G401.6 (cell line): ENCODE measurements around the gene ZMPSTE24.
"Not testable (repeated sequence)": the region's sequence is repeated elsewhere in the genome, so short reads cannot be mapped to it uniquely, and the experiment has no call there.

Source experiments
- FAIRE-seq: peaks from 2 replicates; lab custom pipeline; 2012; peaks lifted over from hg19 to GRCh38; lab: Jason Lieb, UNC

Gene ZMPSTE24

DNA sequence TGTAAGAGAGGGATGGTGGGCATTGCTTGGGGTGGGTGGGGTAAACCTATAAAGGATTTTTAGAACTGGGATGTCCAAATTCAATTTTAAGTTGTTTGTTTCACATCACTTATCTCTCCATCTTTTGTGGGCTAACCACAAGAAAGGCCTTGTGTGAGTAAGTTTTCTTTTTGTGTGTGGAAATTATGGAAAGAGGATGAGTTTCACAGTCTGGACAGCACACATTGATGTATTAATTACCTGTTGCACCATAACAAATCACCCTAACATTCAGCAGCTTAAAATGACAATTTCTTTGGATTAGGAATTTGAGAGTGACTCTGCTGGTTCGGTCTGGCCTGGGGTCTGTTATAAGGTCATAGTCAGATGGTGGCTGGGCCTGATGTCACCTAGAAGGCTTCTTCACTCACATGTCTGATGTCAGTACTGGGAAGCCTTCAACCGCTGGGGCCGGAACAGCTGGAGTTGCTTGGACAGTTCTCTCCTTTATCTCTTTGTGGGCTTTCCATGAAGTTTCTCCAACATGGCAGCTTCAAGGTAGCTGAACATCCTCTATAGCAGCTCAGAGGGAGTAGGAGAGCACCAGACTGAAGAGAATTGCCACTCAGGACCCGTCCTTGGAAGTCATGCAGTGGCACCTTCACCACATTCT lies 61.1 kb downstream of the ZMPSTE24 start:
- no peak for FAIRE-seq

DNA sequence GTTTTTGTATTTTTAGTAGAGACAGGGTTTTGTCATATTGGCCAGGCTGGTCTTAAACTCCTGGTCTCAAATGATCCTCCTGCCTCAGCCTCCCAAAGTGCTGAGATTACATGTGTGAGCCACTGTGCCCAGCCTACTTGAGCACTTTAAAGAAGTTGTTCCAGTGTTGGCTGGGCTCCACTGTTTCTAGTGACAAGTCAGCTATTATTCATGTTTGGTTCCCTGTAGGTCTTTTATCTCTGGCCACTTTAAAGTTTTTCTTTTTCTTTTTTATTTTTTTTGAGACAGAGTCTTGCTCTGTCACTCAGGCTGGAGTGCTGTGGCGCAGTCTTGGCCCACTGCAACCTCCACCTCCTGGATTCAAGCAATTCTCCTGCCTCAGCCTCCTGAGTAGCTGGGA lies 73.4 kb downstream of the ZMPSTE24 start:
- FAIRE-seq, result not testable (repeated sequence)

DNA sequence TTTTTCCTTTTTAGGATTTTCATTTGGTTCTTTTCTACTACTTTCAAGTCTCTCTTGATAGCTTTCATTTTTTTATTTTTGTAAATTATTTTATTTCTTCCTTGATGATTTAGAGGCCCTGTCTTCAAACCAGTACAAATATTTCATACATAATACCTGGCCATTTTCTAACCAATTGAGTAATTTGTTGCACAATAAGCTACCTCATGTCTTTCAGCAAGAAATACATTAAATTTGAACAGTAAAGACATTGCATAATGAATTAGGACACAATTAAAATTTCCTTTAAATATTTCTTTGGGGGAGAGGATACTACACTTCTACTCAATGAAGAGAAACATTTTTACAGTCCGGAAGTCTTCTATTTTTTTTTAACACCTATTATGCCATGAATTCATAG lies 74.7 kb downstream of the ZMPSTE24 start:
- peak; percentile 70 for FAIRE-seq

DNA sequence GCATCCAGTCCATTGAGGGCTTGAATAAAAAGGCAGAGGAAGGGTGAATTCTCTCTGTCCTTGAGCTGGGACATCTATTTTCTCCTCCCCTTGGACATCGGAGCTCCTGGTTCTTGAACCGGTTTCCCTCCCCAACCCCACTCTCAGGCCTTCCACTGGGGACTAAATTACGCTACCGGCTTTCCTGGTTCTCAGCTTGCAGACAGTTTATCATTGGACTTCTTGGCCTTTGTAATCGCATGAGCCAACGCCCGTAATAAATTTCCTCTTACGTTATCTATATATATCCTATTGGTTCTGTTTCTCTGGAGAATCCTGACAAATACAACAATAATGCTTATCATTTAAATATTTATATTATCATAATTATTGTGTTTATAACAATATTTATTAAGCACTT lies 79.4 kb downstream of the ZMPSTE24 start:
- no peak for FAIRE-seq

DNA sequence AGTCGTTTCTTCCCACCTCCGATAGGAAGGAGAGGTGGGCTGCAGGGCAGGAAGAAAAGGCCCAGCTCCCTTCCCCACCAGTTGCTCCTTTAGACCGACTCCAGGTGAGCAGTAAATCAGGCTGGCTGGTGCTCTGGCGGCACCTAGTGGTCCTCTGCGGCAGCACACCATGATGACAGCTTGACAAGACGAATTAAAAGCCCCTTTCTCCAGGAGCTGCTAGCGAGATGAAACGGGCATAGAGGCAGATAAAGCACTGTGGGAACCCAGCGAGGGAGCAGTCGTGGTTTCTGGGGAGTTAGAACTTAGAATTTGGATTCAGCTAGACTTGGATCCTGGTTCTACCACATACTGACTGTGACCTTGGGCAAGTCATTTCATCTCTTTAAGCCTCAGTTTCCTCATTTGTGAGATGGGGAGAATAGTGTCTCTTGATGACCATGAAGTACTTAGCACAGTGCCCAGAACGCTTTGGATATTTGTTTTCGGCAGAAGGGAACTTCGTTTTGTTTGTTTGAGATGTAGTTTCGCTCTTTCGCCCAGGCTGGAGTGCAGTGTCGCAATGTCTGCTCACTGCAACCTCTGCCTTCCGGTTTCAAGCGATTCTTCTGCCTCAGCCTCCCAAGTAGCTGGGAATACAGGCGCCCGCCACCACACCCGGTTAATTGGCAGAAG lies 80.8 kb downstream of the ZMPSTE24 start:
- FAIRE-seq, result peak; percentile 31

DNA sequence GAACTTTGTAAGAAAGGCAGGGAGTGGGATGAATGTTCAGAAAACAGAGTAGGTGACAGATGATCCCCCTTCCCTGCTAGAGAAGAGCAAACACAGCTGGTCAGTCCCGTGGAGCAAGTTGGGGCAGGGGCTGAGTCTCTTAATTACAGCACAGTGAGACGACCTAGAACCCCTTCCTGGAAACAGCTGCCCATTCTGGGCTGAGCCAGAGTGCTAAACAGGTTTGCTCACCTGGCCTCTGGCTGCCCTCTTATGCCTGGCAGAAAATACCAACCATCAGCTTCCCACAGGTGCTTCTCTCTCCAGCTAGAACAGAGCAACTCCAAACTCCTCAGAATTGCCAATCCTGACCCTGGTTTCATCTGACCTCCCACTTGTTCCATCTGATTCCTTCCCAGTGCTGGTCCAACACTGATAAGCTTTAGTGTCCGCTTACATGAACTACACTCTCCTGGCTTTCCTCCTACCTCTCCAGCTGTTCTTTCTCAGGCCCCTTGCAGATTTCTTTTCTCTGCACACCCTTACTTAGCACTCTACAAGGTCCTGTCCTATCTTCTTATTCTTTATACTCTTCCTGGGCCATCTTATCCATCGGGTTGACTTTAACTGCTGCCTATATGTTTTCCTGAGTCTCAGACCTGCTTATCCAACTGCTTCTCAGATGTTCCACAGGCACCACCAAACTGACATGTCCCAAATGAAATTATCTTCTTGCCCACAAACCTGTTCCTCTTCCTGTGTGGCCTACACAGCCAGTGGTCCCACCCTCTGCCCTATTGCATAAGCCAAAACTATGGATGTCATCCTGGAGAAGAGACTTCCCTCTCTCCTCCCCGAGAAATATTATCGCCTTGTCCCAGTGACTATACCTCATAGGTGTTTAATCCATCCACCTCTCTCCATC lies 81.6 kb downstream of the ZMPSTE24 start:
- FAIRE-seq, result no peak

DNA sequence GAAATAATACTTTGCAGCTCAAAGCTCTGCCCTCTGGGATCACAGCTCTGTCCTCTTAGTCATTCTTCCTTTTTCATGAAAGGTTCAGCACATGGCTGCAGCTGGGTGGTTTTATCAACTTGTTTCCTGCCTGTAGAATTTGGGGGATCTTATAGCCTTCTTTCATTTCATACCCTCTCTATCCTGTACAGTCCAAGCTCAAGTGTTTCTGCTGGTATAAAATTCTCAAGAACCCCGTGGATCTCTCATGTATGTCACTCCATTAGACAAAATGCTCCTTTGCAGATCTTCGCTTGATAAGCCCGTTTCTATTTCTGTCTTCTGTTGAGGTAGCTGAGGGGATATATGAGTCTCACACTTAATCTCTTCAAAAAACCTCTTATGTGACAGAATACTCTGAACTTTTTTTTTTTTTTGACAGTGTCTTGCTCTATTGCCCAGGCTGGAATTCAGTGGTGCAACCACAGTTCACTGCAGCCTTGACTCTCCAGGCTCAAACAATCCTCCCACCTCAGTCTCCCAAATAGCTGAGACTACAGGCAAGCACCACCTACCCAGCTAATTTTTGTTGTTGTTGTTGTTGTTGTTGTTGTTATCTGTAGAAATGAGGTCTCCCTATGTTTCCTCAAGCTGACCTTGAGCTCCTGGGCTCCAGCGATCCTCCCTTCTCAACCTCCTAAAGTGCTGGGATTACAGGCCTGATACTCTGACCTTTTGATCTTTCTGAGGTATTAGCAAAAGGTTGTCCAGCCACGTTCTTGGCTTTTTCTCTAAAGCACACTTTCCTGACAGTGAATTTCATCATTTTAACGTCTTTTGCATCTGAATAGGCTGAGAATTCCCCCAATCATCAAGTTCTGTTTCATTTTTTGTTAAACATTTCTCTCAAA lies 83.7 kb downstream of the ZMPSTE24 start:
- no peak for FAIRE-seq

DNA sequence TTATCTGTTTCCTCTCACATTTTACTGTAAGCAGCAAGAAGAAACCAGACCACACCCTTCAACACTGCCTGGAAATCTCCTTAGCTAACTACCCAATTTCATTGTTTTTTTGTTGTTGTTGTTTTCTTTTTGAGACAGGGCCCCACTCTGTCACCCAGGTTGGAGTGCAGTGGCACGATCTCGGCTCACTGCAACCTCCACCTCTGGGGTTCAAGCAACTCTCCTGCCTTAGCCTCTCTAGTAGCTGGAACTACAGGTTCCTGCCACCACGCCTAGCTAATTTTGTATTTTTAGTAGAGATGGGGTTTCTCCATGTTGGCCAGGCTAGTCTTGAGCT lies 84.3 kb downstream of the ZMPSTE24 start:
- not testable (repeated sequence) for FAIRE-seq
